ENCODE measurements around the gene FADS6.

Gene FADS6

GRCh38 chr17:74883241-74883745, 10.1 kb downstream of the FADS6 start:
- H3K4me3 ChIP-seq (ENCODE audit: low read depth, low read length), result no peak overlapping the region
- DNase-seq (ENCODE audit: low read depth), result no peak
- TF ChIP-seq CTCF (IDR thresholded peaks at IDR 0.05; ENCODE audit: low read depth, low read length), result no peak
- TF ChIP-seq MAX (IDR thresholded peaks at IDR 0.05; ENCODE audit: low read depth, low read length), result no peak
- no peak for TF ChIP-seq MYC (IDR thresholded peaks at IDR 0.05; ENCODE audit: low read depth, low read length)
- TF ChIP-seq POLR2A (IDR thresholded peaks at IDR 0.05; ENCODE audit: extremely low read depth, insufficient read length), result no peak

- no peak overlapping the region for H3K4me3 ChIP-seq (ENCODE audit: low read depth, low read length)
- DNase-seq (ENCODE audit: low read depth), result no peak
- TF ChIP-seq MYC (IDR thresholded peaks at IDR 0.05; ENCODE audit: low read depth, low read length) (no peak), MAX (IDR thresholded peaks at IDR 0.05; ENCODE audit: low read depth, low read length) (no peak), POLR2A (IDR thresholded peaks at IDR 0.05; ENCODE audit: extremely low read depth, insufficient read length) (no peak), CTCF (IDR thresholded peaks at IDR 0.05; ENCODE audit: low read depth, low read length) (no peak)
Measured at GRCh38 chr17:74882517-74883240, 10.8 kb downstream of the FADS6 start.

GRCh38 chr17:74881073-74881472, 12.4 kb downstream of the FADS6 start:
- TF ChIP-seq MYC (IDR thresholded peaks at IDR 0.05; ENCODE audit: low read depth, low read length) (no peak), CTCF (IDR thresholded peaks at IDR 0.05; ENCODE audit: low read depth, low read length) (no peak), MAX (IDR thresholded peaks at IDR 0.05; ENCODE audit: low read depth, low read length) (no peak), POLR2A (IDR thresholded peaks at IDR 0.05; ENCODE audit: extremely low read depth, insufficient read length) (no peak)
- DNase-seq (ENCODE audit: low read depth), result no peak
- H3K4me3 ChIP-seq (ENCODE audit: low read depth, low read length), result no peak overlapping the region

GRCh38 chr17:74879308-74879707, 14.1 kb downstream of the FADS6 start:
- H3K4me3 ChIP-seq (ENCODE audit: low read depth, low read length), result no peak overlapping the region
- DNase-seq (ENCODE audit: low read depth), result no peak
- TF ChIP-seq MYC (IDR thresholded peaks at IDR 0.05; ENCODE audit: low read depth, low read length), result no peak
- TF ChIP-seq MAX (IDR thresholded peaks at IDR 0.05; ENCODE audit: low read depth, low read length), result no peak
- TF ChIP-seq POLR2A (IDR thresholded peaks at IDR 0.05; ENCODE audit: extremely low read depth, insufficient read length), result no peak
- TF ChIP-seq CTCF (IDR thresholded peaks at IDR 0.05; ENCODE audit: low read depth, low read length), result no peak

- TF ChIP-seq CTCF (IDR thresholded peaks at IDR 0.05; ENCODE audit: low read depth, low read length), result no peak
- TF ChIP-seq MAX (IDR thresholded peaks at IDR 0.05; ENCODE audit: low read depth, low read length), result no peak
- TF ChIP-seq MYC (IDR thresholded peaks at IDR 0.05; ENCODE audit: low read depth, low read length), result no peak
- TF ChIP-seq POLR2A (IDR thresholded peaks at IDR 0.05; ENCODE audit: extremely low read depth, insufficient read length), result no peak
- no peak for DNase-seq (ENCODE audit: low read depth)
- H3K4me3 ChIP-seq (ENCODE audit: low read depth, low read length), result no peak overlapping the region
Measured at GRCh38 chr17:74878658-74879057, 14.8 kb downstream of the FADS6 start.

All from NB4 (cell line).